ENCODE measurements around the gene CEP250. TPM values are rescaled to one million over a fixed set of nuclear protein-coding genes. Genes with fewer than 3 reads are reported as not detected.
"Not testable (repeated sequence)": the region's sequence is repeated elsewhere in the genome, so short reads cannot be mapped to it uniquely, and the experiment has no call there.

CEP250 gene
- total RNA-seq, 1 donor from 2014 or later, result 30.9 TPM

GRCh38 chr20:35518955-35519354, 63.6 kb downstream of the CEP250 start:
- no peak for DNase-seq (ENCODE audit: low spot score)

- DNase-seq (ENCODE audit: low spot score), result no peak
Measured at GRCh38 chr20:35523298-35523888, 68.0 kb downstream of the CEP250 start.

GRCh38 chr20:35525639-35526038, 70.2 kb downstream of the CEP250 start:
- DNase-seq (ENCODE audit: low spot score), result no peak

DNA sequence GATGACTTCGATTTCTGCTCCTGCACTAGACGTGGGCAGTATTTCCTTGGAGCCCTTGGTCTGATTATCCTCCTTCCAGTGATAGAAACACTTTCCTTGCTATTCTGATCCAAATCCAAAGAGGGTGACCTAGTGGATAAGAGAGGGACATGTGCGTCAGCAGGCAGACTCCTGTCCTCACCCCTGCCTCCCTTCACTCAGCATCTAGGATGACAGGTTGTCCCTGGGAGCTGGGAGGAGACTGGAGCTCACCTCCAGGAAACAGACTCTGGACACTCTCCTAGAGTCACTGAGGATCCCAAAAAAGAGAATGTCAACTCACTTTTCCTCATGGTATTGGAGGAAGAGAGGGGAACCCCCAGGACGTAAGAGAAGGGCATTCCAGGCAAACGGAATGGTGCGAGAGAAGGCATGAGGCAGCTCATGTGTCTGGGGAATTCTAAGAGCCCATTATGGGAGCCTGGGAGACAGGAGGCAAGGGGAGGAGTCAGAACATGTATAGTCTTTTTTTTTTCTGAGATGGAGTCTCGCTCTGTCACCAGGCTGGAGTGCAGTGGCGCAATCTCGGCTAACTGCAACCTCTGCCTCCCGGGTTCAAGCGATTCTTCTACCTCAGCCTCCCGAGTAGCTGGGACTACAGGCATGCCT, 71.8 kb downstream of the CEP250 start:
- no peak for DNase-seq (ENCODE audit: low spot score)

DNA sequence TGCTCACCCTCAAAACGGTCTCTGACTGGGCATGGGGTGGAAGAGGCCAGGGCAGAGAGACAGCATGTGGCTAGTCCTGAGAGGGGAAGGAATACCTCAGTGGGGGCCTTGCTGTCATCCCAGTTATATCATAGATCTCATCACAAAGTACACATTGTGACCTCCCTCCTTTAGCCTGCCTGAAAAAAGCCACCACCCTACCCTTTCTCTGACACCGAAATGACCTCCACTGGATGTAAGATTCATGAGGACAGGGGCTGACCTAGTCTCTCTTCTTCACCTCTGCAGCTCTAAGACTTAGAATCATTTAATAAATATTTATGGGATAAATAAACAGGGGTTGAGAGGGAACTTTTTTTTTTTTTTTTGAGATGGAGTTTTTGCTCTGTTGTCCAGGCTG, 74.2 kb downstream of the CEP250 start, which contains the start of gene C20orf173:
C20orf173 (minus strand) TSS at position 101 of the 400 bp plus-strand sequence. CDS start 279 bp downstream, outside the sequence.
- no peak for DNase-seq (ENCODE audit: low spot score)

DNA sequence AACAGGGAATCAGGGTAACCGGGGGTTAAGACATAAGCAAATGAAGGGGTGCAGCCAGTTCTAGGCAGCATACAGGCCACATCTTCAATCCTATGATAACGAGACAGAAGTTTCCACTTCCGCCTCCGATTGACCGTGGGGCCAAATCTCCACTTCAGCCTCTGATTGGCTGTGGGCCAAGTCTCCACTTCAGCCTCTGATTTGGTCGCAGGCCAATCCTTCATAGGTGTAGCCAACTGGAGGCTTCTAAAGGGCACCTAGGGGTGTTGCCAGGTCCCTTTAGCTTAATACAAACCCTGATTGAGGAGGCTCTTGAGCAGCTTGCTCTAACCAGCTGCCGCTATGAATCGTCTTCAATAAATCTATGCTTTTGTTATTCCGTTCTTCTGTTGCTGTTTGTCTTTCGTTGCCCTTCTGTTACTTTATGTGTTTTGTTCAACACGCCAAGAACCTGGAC, 84.4 kb downstream of the CEP250 start:
- DNase-seq (ENCODE audit: low spot score), result no peak

DNA sequence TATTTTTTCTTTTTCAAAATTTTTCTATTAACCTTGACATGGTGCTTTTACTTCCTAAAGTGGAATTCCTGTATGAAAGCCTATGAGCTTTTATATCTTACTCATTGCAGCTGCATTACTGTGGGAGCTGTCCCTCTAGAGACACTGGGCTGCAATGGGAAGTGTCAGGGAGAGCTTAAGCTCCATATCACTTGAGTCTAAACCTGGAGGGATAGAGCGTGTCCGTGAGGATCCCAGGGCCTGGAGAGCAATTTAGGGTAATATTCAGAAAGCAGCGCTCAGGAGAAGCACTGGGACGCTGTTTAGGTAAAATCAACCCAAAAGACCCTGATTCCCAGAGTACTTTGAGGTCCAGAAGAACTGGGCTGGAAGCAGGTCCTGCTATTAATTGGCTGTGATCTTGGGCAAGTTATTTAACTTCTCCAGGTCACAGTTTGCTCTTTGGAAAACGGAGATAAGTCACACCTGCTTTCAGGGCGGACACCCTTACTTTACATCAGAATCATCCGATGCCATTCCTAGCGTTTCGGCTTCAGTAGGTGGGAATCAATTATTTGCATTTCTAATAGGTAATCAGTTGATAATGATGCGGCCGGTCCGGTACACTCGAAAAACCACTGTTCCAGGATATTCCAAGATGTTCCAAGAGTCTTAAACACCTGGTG, 85.9 kb downstream of the CEP250 start:
- DNase-seq (ENCODE audit: low spot score), result no peak

DNA sequence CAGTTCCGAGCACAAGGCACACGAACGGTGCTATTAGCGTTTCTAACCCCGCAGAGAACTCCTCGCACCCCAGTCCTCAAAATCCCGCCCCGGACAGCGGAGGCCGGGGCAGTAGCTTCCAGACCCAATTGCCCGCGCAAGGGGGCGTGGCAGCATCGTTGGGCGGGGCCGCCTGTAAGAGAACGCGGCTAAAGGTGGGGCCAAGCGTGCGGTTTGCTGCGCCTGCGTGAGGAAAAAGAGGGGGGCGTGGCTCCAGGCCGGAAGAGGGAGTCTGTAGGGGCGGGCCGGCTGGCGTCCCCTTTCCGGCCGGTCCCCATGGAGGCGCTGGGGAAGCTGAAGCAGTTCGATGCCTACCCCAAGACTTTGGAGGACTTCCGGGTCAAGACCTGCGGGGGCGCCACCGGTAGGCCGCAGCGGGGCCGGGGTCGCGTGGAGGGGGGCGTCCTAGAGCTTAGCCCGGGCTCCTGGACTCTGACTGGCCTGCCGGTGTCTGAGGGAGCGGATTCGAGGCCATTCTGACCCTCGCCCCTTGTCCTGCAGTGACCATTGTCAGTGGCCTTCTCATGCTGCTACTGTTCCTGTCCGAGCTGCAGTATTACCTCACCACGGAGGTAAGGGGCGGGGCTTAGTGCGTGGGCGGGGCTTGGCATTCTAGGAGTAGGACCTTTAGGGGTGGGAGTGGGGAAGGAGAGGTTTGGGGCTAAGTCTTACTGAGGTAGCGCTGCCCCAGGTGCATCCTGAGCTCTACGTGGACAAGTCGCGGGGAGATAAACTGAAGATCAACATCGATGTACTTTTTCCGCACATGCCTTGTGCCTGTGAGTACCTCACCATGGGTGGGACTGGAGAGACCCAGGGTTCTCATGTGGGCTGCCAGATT, 86.6 kb downstream of the CEP250 start, which contains the start of gene ERGIC3:
ERGIC3 (plus strand) TSS at position 296 of the 880 bp plus-strand sequence; CDS start at position 316, 20 bp downstream.
- peak; percentile 97 for DNase-seq (ENCODE audit: low spot score)

GRCh38 chr20:35542990-35543389, 87.6 kb downstream of the CEP250 start:
- no peak for DNase-seq (ENCODE audit: low spot score)

GRCh38 chr20:35544436-35544835, 89.0 kb downstream of the CEP250 start:
- DNase-seq (ENCODE audit: low spot score), result no peak

- not testable (repeated sequence) for DNase-seq (ENCODE audit: low spot score)
Measured at GRCh38 chr20:35544941-35545340, 89.5 kb downstream of the CEP250 start.

- no peak for DNase-seq (ENCODE audit: low spot score)
Measured at GRCh38 chr20:35546127-35546526, 90.7 kb downstream of the CEP250 start.

DNA sequence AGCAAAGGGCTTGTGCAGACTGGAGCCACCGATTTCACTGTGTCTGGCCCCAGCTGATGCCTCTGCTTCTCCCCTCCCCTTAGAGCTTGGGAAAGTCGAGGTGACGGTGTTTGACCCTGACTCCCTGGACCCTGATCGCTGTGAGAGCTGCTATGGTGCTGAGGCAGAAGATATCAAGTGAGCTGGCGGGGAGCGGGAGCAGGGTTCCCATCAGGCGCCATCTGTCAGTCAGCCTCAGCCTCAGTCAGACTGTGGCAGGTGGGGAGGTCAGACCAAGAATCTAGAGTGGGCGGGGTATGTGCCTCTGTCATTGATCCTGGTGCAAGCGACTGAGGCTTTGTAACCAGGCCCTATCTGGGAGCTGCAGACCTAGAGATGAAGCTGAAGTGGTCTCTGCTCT, 91.9 kb downstream of the CEP250 start:
- no peak for DNase-seq (ENCODE audit: low spot score)

- DNase-seq (ENCODE audit: low spot score), result no peak
Measured at GRCh38 chr20:35551503-35551902, 96.1 kb downstream of the CEP250 start.

- DNase-seq (ENCODE audit: low spot score), result no peak
Measured at GRCh38 chr20:35552914-35553313, 97.5 kb downstream of the CEP250 start.

- not testable (repeated sequence) for DNase-seq (ENCODE audit: low spot score)
Measured at GRCh38 chr20:35555461-35555860, 100.1 kb downstream of the CEP250 start.

DNA sequence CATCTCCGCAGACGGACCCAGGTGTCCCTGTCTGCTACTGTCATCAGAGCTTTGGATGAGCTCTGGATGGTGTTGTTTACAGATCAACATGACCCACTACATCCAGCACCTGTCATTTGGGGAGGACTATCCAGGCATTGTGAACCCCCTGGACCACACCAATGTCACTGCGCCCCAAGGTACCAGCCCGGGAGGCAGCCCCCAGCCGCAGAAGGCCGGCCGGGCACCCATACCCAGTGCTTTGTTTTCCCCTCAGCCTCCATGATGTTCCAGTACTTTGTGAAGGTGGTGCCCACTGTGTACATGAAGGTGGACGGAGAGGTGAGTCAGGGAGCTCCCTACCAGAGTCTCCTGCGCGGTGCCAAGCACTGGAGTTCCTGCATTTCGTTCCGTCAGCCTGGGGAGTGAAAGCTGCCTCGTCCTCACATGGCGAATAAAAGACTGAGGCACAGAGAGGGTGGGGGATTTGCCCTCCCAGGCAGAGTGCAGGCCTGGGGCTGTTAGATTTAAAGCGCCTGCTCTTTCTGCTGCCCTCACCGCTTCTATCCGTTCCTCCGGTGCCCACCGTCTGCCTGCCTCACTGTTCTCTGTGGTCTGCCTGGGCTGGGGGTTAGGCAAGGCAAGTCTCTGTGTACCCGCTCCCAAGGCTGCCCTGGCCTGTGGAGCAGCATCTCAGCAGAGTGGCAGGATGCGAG, 100.7 kb downstream of the CEP250 start:
- DNase-seq (ENCODE audit: low spot score), result no peak

- no peak for DNase-seq (ENCODE audit: low spot score)
Measured at GRCh38 chr20:35556871-35557270, 101.5 kb downstream of the CEP250 start.

GRCh38 chr20:35558451-35558850, 103.1 kb downstream of the CEP250 start:
- DNase-seq (ENCODE audit: low spot score), result no peak

- DNase-seq (ENCODE audit: low spot score), result no peak
Measured at GRCh38 chr20:35559042-35559693, 103.8 kb downstream of the CEP250 start.

DNA sequence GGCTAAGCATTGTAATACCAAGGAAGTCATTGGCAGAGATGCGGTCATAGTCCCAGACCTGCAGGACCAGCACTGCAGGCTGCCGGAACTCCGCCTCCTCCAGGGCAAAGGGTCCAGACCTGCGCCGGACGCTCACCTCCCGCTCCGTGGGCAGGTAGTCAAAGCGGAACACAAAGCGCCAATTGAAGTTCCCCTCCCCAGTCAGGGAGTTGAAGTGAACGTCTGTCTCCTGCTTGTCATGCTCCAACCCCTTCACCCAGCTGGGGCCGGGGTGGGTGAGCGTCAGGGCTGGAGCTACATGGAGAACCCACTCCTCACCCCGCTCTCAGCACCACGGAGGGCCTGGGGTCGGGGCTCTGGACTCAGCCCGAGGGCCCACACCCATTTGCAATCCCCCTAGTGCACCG, 104.7 kb downstream of the CEP250 start:
- peak; percentile 85 for DNase-seq (ENCODE audit: low spot score)
